Liver (tissue), 9 donors: ENCODE results near the gene LAMTOR2. TPM values are rescaled to one million over a fixed set of nuclear protein-coding genes. Genes with fewer than 3 reads are reported as not detected.

Source experiments
- DNase-seq: peaks from one replicate; pipeline ENCODE4 v3.0.0-alpha.2; 2017; ENCODE audit warnings: low spot score
- H3K27ac ChIP-seq, 2 donors: one replicate each; pipeline ENCODE4 v1.7.0; 2013; ENCODE audit warnings: inconsistent platforms in 2 of 2, low read length in 2 of 2, control low read depth in 1 of 2, low read depth in 1 of 2, mild to moderate bottlenecking in 1 of 2
- H3K27me3 ChIP-seq, 4 donors: one replicate each; pipeline versions ENCODE4 v1.6.1 to v1.7.0; 2013; ENCODE audit warnings: low read length in 3 of 4, inconsistent platforms in 1 of 4, mild to moderate bottlenecking in 1 of 4, moderate library complexity in 1 of 4; ENCODE audit not compliant: control insufficient read depth in 4 of 4, insufficient read depth in 4 of 4
- H3K36me3 ChIP-seq, 4 donors: one replicate each; pipeline versions ENCODE4 v1.6.1 to v1.7.0; 2013; ENCODE audit warnings: low read length in 3 of 4, mild to moderate bottlenecking in 3 of 4, low read depth in 1 of 4, moderate library complexity in 1 of 4; ENCODE audit not compliant: control insufficient read depth in 4 of 4, insufficient read depth in 3 of 4
- H3K4me1 ChIP-seq, 4 donors: one replicate each; pipeline versions ENCODE4 v1.6.1 to v1.7.0; 2013; ENCODE audit warnings: low read length in 3 of 4, mild to moderate bottlenecking in 3 of 4, moderate library complexity in 1 of 4; ENCODE audit not compliant: control insufficient read depth in 4 of 4, insufficient read depth in 4 of 4
- H3K4me3 ChIP-seq, 3 donors: one replicate each; pipeline versions ENCODE4 v1.6.1 to v1.7.0; 2013; ENCODE audit warnings: low read length in 3 of 3, control low read depth in 1 of 3, low read depth in 1 of 3, mild to moderate bottlenecking in 1 of 3
- H3K9ac ChIP-seq, 2 donors: one replicate each; pipeline ENCODE4 v1.7.0; 2013; ENCODE audit warnings: low read length in 2 of 2, mild to moderate bottlenecking in 2 of 2, moderate library complexity in 2 of 2, control low read depth in 1 of 2, low read depth in 1 of 2
- H3K9me3 ChIP-seq, 4 donors: one replicate each; pipeline versions ENCODE4 v1.6.1 to v1.7.0; 2013; ENCODE audit warnings: low read length in 3 of 4; ENCODE audit not compliant: control insufficient read depth in 4 of 4
- ATF3 ChIP-seq: IDR thresholded peaks from 2 replicates; pipeline ENCODE4 v1.6.1; 2016; ENCODE audit warnings: antibody characterized with exemption
- EGR1 ChIP-seq, 2 donors: IDR thresholded peaks; 2 replicates each; pipeline ENCODE4 v1.6.1; 2016 to 2018; ENCODE audit warnings: antibody characterized with exemption in 2 of 2, low read depth in 2 of 2
- FOXA1 ChIP-seq: IDR thresholded peaks from 2 replicates; pipeline ENCODE4 v1.6.1; 2016; ENCODE audit warnings: antibody characterized with exemption
- FOXA2 ChIP-seq: IDR thresholded peaks from 2 replicates; pipeline ENCODE4 v1.6.1; 2016; ENCODE audit warnings: antibody characterized with exemption
- GABPA ChIP-seq, 2 donors: IDR thresholded peaks in 1 of 2; conservative IDR thresholded peaks in 1 of 2; 2 replicates each; pipeline ENCODE4 v1.6.1; 2016; ENCODE audit warnings: antibody characterized with exemption in 2 of 2, mild to moderate bottlenecking in 1 of 2, moderate library complexity in 1 of 2
- HNF4A ChIP-seq, 2 donors: conservative IDR thresholded peaks; 2 replicates each; pipeline ENCODE4 v1.6.1; 2016; ENCODE audit warnings: antibody characterized with exemption in 2 of 2, mild to moderate bottlenecking in 2 of 2
- HNF4G ChIP-seq: IDR thresholded peaks from 2 replicates; pipeline ENCODE4 v1.6.1; 2016; ENCODE audit warnings: antibody characterized with exemption
- JUND ChIP-seq, 2 donors: IDR thresholded peaks; 2 replicates each; pipeline ENCODE4 v1.6.1; 2016; ENCODE audit warnings: antibody characterized with exemption in 2 of 2
- NR2F2 ChIP-seq: IDR thresholded peaks from 2 replicates; pipeline ENCODE4 v1.6.1; 2016; ENCODE audit warnings: antibody characterized with exemption
- RAD21 ChIP-seq, 2 donors: IDR thresholded peaks; 2 replicates each; pipeline ENCODE4 v1.6.1; 2016; ENCODE audit warnings: antibody characterized with exemption in 2 of 2, mild to moderate bottlenecking in 2 of 2
- REST ChIP-seq: IDR thresholded peaks from 2 replicates; pipeline ENCODE4 v1.6.1; 2016; ENCODE audit warnings: antibody characterized with exemption, mild to moderate bottlenecking
- RXRA ChIP-seq, 2 donors: IDR thresholded peaks; 2 replicates each; pipeline ENCODE4 v1.6.1; 2017 to 2018; ENCODE audit warnings: antibody characterized with exemption in 2 of 2, mild to moderate bottlenecking in 1 of 2
- SP1 ChIP-seq: IDR thresholded peaks from 2 replicates; pipeline ENCODE4 v1.6.1; 2018; ENCODE audit warnings: antibody characterized with exemption, mild to moderate bottlenecking
- TAF1 ChIP-seq: conservative IDR thresholded peaks from 2 replicates; pipeline ENCODE4 v1.6.1; 2016; ENCODE audit warnings: antibody characterized with exemption, mild to moderate bottlenecking
- YY1 ChIP-seq: IDR thresholded peaks from 2 replicates; pipeline ENCODE4 v1.6.1; 2016; ENCODE audit warnings: antibody characterized with exemption, mild to moderate bottlenecking
- ZBTB33 ChIP-seq: IDR thresholded peaks from 2 replicates; pipeline ENCODE4 v1.6.1; 2016; ENCODE audit warnings: antibody characterized with exemption
- WGBS: extraction: QIAGEN DNeasy Blood & Tissue Kit; methylation state at CpG from one replicate; pipeline ENCODE4 v1.1.7; 2013; 5-methylcytosine and 5-hydroxymethylcytosine counted together
- polyA plus RNA-seq, 2 donors: library from polyadenylated mRNA; stranded (reverse) in 1 of 2; unstranded in 1 of 2; fragments of 200-250 nt in 1 of 2; fragments of >200 nt in 1 of 2; fragmentation: Nextera tagmentation in 1 of 2; extraction: Ambion mirVana in 1 of 2; gene quantifications; one replicate each; pipeline versions ENCODE4 v1.2.1 to v1.2.3, GENCODE V29; 2013 to 2015
- total RNA-seq, 2 donors: library from RNA; depleted of rRNA; stranded (reverse); fragments of >200 nt; gene quantifications; one replicate each; pipeline ENCODE4 v1.2.3, GENCODE V29; 2014
- TF ChIP-seq, protein P1 (sequence below): fragments of 150-350 bp; IDR thresholded peaks from 2 replicates; pipeline ENCODE4 v1.5.1; 2017; ENCODE audit warnings: improper control_type of control experiment, low read depth, low read length; ENCODE audit not compliant: missing input control
- TF ChIP-seq, protein P2 (sequence below): IDR thresholded peaks from 2 replicates; pipeline ENCODE4 v1.6.1; 2016; ENCODE audit warnings: antibody characterized with exemption
- donor health status: healthy.
- donor health status: healthy.
- donor health status: healthy.
- donor health status: healthy.
- donor health status: healthy.

LAMTOR2 gene
- total RNA-seq: 10 to 100 TPM; 30.4 to 42.9 TPM
- 100 to 1,000 TPM; 115 to 152 TPM for polyA plus RNA-seq

GRCh38 chr1:156054500-156055280 is at the start of gene LAMTOR2:
LAMTOR2 (plus strand) TSS chr1:156054782; CDS start chr1:156054890, 108 bp downstream.
- H3K27me3 ChIP-seq: no peaks in the 10 kb centered on the region
- H3K27ac ChIP-seq: peak within 1 kb of the TSS; percentile 94
- H3K4me1 ChIP-seq: peaks cover 0 to 22% (median 13%) of the 10 kb centered on the region in 4 donors
- no peak for TF ChIP-seq ATF3
- TF ChIP-seq GABPA (IDR thresholded peaks at IDR 0.05 in 1 of 2, conservative IDR thresholded peaks at IDR 0.05 in 1 of 2): peak; percentile 24 to 91
- TF ChIP-seq FOXA1: peak; percentile 32
- TF ChIP-seq REST: peak; percentile 76
- peak; percentile 97 for TF ChIP-seq ZBTB33
- TF ChIP-seq HNF4A (conservative IDR thresholded peaks at IDR 0.05): peak in 1 of 2 donors; percentile 47
- no peak for TF ChIP-seq HNF4G
- TF ChIP-seq TAF1: no peak
- TF ChIP-seq NR2F2: peak; percentile 61
- peak in 1 of 2 donors; percentile 34 for TF ChIP-seq RXRA (IDR thresholded peaks at IDR 0.05)
- no peak for TF ChIP-seq JUND (IDR thresholded peaks at IDR 0.05)
- peak; percentile 76 for TF ChIP-seq SP1
- peak in 1 of 2 donors; percentile 66 for TF ChIP-seq EGR1 (IDR thresholded peaks at IDR 0.05; ENCODE audit: low read depth in 2 of 2)
- TF ChIP-seq YY1: peak; percentile 90
- peak; percentile 27 to 42 for TF ChIP-seq RAD21 (IDR thresholded peaks at IDR 0.05)
- TF ChIP-seq, protein P1, sequence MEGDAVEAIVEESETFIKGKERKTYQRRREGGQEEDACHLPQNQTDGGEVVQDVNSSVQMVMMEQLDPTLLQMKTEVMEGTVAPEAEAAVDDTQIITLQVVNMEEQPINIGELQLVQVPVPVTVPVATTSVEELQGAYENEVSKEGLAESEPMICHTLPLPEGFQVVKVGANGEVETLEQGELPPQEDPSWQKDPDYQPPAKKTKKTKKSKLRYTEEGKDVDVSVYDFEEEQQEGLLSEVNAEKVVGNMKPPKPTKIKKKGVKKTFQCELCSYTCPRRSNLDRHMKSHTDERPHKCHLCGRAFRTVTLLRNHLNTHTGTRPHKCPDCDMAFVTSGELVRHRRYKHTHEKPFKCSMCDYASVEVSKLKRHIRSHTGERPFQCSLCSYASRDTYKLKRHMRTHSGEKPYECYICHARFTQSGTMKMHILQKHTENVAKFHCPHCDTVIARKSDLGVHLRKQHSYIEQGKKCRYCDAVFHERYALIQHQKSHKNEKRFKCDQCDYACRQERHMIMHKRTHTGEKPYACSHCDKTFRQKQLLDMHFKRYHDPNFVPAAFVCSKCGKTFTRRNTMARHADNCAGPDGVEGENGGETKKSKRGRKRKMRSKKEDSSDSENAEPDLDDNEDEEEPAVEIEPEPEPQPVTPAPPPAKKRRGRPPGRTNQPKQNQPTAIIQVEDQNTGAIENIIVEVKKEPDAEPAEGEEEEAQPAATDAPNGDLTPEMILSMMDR: no peak
- TF ChIP-seq FOXA2: peak; percentile 12
- TF ChIP-seq, protein P2, sequence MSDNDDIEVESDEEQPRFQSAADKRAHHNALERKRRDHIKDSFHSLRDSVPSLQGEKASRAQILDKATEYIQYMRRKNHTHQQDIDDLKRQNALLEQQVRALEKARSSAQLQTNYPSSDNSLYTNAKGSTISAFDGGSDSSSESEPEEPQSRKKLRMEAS: peak; percentile 98
- under 1% methylated on average over 53 of the region's 53 CpGs for WGBS
- no peaks in the 10 kb centered on the region for H3K9me3 ChIP-seq
- peaks cover 0 to 12% (median 6%) of the 10 kb centered on the region in 4 donors for H3K36me3 ChIP-seq
- peak within 1 kb of the TSS; percentile 82 to 97 for H3K9ac ChIP-seq
- peak within 1 kb of the TSS; percentile 85 to 94 (median 94) for H3K4me3 ChIP-seq
- peak; percentile 98 for DNase-seq
